ENCODE measurements around the gene ZNF547. TPM values are rescaled to one million over a fixed set of nuclear protein-coding genes. Genes with fewer than 3 reads are reported as not detected.

ZNF547 gene
- total RNA-seq = 5.1 and 7.0 TPM in 2 replicates

DNA sequence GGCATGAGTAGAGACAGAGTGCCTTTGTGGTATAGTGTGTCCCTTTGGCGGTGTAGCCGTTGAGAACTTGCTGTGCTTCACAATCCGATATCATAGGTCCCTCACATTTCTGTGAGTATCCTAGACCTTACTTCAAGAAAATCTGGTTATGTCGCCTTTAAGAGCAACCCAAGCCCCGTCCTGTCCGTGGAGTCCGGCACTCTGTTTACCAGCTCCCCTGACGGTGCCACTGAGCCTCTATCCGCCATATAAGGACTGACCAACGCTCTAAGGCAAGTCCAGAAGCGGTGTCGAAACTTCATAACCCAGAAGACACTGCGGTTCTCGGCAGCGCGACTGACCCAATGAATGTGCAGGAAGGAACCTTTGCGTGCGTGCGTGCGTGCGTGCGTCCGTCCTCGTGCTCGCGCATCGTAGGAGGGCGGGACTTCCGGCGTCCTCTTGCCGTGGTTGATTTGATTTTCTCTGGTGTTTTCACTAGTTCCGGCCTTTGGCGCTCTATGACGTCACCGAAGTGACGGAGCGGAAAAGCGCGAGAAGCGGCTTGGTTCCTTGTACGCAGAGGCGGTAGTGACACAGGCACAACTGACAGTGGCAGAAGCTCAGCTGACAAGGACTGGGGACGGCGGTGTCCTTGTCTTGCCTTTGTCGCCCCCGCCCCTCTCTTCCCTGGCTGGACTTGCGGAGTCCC is at the start of gene ZNF547, which contains the start of gene TRAPPC2B:
Gene ZNF547, plus strand, starts transcription at position 555 of the 691 bp plus-strand sequence. CDS start 5,005 bp downstream, outside the sequence.
Gene TRAPPC2B, plus strand, starts transcription at position 555 of the 691 bp plus-strand sequence. CDS start 1,283 bp downstream, outside the sequence.

DNA sequence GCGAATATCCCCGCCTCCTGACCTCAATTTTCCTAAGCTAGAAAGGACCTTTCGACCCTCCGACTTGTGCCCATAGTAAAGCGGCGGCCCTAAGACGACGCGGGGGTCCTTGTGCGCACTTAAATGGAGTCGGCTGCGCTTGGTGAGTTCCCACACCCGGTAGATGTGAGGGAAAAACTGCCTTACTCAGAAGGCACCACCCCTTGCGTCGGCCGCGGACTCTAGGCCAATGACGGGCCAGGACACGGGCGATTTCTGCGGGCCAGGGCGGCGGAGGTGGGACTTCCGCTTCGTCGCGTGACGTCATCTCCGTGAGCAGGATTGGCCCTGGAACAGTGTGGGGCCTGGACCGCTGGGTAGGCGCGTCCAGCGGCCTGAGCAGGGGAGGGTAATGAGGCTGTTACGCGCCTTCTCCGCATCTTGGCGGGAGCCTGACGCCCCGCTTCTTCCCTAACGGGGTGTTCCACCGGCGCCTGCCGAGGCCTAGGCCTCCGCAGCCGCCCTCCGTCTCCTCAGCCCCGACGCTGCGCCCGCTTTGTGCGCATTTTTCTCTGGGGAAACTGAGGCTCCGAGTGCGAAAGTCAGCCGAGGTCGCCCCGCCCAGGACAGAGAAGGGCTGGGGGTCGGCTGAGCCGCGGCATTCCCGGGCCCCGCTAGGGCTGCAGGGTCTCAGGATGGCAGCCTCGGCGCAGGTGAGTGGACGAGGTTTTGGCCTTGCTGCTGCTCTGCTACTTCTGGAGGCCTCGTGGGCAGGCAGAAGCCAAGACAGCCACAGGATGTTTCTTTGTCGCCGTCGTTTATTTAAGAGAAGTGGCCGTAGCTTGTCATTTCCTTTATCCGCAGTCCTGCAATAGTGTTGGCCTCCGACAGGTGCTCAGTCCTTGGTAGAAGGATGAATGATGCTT is 42.9 kb upstream of the ZNF547 start, which contains the start of gene ZNF543:
Gene ZNF543, plus strand, starts transcription at position 293 of the 905 bp plus-strand sequence. Its CDS starts 382 bp downstream, at position 675.

DNA sequence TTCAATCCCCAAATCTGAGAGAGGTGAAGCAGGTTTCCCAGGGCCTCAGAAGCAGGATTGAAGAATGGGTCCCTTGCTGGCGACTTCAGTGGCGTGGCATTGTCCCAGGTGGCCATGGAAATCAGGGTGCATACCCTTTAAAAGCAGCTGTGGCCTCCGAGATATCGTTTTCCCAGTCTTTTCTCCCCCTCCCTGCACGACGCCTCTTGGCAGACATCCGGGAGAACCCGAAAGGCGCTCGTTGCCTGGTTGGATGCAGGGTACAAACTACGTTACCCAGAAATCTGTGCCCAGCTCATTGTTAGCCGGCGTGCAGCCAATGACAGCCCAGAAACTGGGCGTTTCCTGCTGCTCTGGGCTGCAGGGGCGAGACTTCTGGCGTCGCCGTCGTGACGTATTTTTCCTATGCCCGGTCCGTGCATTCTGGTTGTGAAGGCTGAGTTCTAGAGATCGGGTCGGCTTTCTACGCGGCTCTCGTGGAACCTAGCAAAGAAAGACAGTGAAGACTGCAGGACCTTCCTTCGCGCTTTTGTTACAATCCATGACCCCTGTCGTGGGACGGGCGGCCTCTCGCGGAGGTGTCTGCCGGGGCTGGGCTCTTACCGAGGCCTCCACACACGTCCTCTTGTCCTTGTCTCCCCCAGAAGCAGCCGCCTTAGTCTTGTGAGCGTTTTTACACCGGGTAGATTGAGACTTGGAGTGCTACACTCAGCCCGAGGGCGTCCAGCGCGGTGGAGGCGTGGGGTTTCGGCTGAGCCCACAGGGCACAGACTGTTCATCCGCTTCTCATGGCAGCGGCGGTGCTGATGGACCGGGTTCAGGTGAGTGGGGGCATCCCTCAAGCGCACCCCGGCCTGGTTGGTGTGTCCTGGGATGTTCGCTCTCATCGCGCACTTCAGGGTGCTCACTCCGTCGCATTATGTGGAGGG is 12.2 kb upstream of the ZNF547 start, which contains the start of gene ZNF304:
Gene ZNF304, plus strand, starts transcription at position 395 of the 929 bp plus-strand sequence. Its CDS starts 394 bp downstream, at position 789.

GRCh38 chr19:57389730-57390598 is 26.6 kb downstream of the ZNF547 start, which contains the start of gene ZNF548:
Gene ZNF548, plus strand, starts transcription at chr19:57389854. Its CDS starts 246 bp downstream, at chr19:57390100.

GRCh38 chr19:57410877-57411671 is 47.7 kb downstream of the ZNF547 start, which contains the start of gene ZNF17:
Gene ZNF17, plus strand, starts transcription at chr19:57411161. Its CDS starts 2,455 bp downstream, at chr19:57413616.

Other genes starting within 250 kb of the ZNF547 start
- gene USP29, start 243.6 kb upstream of the ZNF547 start, total RNA-seq = not detected in 2 replicates
- not detected in 2 replicates for gene ZIM3, start 218.3 kb upstream of the ZNF547 start, total RNA-seq
- gene DUXA, start 196.1 kb upstream of the ZNF547 start, total RNA-seq = not detected in 2 replicates
- gene ZNF264, start 172.1 kb upstream of the ZNF547 start, total RNA-seq = 36.5 and 43.0 TPM in 2 replicates
- gene AURKC, start 132.5 kb upstream of the ZNF547 start, total RNA-seq = 0.44 and 0.66 TPM in 2 replicates
- 24.1 and 28.6 TPM in 2 replicates for gene ZNF805, start 122.9 kb upstream of the ZNF547 start, total RNA-seq
- gene ZNF460, start 83.1 kb upstream of the ZNF547 start, total RNA-seq = 49.5 and 79.2 TPM in 2 replicates
- 9.9 and 12.7 TPM in 2 replicates for gene ZNF543, start 43.1 kb upstream of the ZNF547 start, total RNA-seq
- gene ZNF304, start 12.3 kb upstream of the ZNF547 start, total RNA-seq = 12.6 and 14.0 TPM in 2 replicates
- gene TRAPPC2B, start within 50 bp of the ZNF547 start, total RNA-seq = 14.7 and 16.7 TPM in 2 replicates
- gene ZNF548, start 26.3 kb downstream of the ZNF547 start, total RNA-seq = 25.6 and 28.8 TPM in 2 replicates
- gene ZNF17, start 47.6 kb downstream of the ZNF547 start, total RNA-seq = 14.1 and 16.0 TPM in 2 replicates
- 6.5 and 8.9 TPM in 2 replicates for gene ZNF749, start 71.8 kb downstream of the ZNF547 start, total RNA-seq
- 0.83 and 1.2 TPM in 2 replicates for gene VN1R1, start 93.6 kb downstream of the ZNF547 start, total RNA-seq
- 20.0 and 28.7 TPM in 2 replicates for gene ZNF772, start 114.0 kb downstream of the ZNF547 start, total RNA-seq
- gene ZNF419, start 124.2 kb downstream of the ZNF547 start, total RNA-seq = 13.7 and 19.1 TPM in 2 replicates
- 26.2 and 40.7 TPM in 2 replicates for gene ZNF773, start 136.4 kb downstream of the ZNF547 start, total RNA-seq
- 5.6 and 6.3 TPM in 2 replicates for gene ZNF549, start 163.8 kb downstream of the ZNF547 start, total RNA-seq
- gene ZNF550, start 196.3 kb downstream of the ZNF547 start, total RNA-seq = 7.3 and 10.5 TPM in 2 replicates
- 6.8 and 6.9 TPM in 2 replicates for gene ZNF416, start 215.4 kb downstream of the ZNF547 start, total RNA-seq
- 7.0 and 8.1 TPM in 2 replicates for gene ZIK1, start 220.6 kb downstream of the ZNF547 start, total RNA-seq
- gene ZNF530, start 236.3 kb downstream of the ZNF547 start, total RNA-seq = 2.0 and 4.2 TPM in 2 replicates

All from smooth muscle cell of trachea (primary cell).